HG03097 (cell line): ENCODE data around the gene HILPDA.
"Not testable (repeated sequence)": the region's sequence is repeated elsewhere in the genome, so short reads cannot be mapped to it uniquely, and the experiment has no call there.

Source experiments
- ATAC-seq: cut with Tn5 transposase; IDR thresholded peaks from one replicate; pipeline ENCODE4 v1.9.1; 2021; ENCODE audit not compliant: unreplicated experiment, low FRiP score

HILPDA gene

DNA sequence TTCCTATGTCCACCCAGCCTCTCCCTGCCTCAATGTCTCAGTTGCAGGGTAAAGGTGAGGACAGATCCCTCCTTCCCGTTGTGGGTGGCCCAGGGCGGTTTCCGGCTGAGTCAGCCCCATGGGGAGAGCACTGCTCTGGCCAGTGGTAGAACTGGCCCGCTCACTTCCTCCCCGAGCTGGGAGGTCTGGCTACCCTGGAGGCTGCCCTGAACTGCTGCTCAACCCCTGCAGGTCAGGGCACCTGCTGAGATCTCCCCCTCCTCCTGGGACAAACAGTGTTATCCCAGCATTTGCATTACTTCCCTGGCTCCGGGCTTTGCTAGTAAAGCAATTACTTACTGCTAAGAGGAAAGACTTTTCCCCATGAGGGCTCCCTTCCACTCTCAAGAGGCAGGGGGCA lies 24.5 kb upstream of the HILPDA start:
- ATAC-seq = no peak

DNA sequence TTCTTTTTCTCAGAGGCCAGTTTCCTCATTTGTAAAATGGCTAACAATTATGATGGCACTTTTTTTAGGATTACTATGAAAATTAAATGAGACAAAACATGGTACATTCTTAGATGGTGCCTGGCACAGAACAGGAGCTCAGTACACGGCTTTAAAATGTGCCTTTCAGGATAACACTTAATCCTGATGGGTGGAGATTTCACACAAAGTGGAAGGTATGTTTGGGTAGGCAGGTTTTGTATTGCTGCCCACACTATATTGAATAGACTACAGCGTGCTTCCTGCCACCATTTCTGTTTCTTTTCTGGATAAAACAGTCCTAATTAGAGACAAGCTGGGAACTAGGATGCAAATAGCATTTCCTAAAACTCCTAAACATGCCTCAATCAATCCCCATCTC lies 23.9 kb upstream of the HILPDA start:
- no peak for ATAC-seq

DNA sequence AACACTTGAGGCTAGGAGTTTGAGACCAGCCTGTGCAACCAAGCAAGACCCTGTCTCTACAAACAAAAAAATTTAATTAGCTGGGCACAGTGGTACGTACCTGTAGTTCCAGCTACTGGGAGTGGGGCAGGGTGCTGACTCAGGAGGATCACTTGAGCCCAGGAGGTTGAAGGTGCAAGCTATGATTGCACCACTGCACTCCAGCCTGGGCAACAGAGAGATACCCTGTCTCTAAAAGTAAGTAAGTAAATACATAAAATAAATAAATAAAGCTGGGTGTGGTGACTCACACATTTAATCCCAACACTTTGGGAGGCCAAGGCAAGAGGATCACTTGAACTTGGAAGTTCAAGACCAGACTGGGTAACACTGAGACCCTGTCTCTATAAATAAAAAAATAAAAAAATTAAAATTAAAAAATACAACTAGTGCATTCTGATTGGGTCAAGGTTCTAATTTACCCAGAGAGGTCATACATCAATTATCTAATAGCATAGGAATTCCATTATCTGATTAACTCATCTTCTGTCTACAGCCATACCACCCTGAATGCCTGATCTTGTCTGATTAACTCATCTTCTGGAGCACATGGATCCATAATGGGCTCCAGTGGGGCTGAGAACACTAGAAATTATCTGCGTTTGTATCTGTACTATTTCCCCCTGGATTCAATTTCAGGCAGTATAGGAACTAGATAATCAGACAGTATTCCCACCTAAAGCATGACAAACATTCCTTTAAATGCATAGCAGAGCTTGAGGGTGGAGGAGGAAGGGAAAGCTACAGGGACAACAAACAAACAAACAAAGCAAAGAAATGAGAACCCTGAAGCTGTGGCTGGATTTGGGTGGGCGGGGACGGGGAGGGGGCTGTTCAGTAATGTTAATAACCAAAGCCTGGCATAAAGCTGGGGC lies 21.0 kb upstream of the HILPDA start:
- no peak for ATAC-seq

DNA sequence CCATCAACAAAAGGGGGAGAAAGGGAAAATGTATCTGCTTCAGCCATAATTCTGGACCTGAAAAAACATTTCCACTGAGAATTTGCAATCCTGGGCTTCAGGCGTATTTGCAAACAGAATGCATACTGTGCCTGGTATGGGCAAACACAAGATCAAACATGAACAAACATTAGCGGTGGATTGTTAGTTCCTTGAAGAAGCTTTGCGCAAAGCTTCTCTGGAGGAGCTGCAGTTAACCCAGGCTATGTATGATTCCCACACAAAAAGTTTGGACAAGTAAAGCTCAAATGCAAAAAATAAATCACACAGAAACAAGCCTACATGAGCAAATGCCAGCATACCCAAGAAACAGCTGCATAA lies 20.4 kb upstream of the HILPDA start:
- no peak for ATAC-seq

DNA sequence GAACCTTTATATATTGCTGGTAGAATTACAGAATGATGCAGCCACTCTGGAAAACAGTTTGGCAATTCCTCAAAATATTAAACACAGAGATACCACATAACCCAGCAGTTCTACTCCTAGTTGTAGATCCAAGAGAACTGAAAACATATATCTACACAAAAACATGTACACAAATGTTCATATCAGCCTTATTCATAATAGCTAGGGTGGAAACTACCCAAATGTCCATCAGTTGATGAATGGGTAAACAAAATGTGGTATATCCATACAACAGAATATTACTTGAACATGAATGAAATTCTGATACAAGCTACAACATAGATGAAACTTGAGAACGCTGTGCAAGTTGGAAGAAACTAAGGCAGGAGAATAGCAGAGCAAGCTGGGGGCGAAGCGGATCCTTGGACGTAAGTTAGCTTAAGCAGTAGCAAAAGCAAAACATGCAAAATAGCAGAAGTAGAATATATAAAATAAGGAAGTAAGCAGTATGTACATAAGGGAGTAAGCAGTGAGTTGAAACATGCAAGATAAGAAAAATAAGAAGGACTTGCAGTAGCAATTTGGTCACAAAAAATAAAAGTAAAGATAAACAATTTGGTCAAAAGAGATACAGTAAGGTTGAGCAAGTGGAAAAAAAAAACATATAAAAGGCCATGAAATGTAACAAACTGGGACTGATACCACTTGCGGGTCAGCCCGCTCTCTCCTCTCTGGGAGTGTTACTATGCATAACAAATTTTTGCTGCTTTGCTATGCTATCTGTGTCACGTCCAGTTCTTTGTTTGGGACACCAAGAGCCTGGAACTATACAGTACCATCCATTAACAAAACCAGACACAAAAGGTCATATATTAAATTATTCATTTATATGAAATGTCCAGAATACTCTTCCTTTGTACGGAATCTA lies 18.0 kb upstream of the HILPDA start:
- ATAC-seq = no peak

DNA sequence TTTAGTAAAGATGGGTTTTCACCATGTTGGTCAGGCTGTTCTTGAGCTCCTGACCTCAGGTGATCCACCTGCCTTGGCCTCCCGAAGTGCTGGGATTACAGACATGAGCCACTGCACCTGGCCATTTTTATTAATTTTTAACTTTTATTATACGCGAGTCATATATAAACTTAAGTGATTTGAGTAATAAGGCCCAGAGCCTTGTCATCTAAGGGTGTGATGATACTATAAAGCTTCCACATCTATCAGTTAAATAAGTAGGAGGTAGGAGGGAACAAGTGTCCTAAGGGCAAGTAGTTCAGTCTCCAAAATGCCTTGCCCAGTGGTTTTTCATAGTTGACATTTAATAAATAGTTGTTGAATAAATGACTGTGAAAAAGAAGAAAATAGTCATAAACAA lies 13.3 kb upstream of the HILPDA start:
- no peak for ATAC-seq

DNA sequence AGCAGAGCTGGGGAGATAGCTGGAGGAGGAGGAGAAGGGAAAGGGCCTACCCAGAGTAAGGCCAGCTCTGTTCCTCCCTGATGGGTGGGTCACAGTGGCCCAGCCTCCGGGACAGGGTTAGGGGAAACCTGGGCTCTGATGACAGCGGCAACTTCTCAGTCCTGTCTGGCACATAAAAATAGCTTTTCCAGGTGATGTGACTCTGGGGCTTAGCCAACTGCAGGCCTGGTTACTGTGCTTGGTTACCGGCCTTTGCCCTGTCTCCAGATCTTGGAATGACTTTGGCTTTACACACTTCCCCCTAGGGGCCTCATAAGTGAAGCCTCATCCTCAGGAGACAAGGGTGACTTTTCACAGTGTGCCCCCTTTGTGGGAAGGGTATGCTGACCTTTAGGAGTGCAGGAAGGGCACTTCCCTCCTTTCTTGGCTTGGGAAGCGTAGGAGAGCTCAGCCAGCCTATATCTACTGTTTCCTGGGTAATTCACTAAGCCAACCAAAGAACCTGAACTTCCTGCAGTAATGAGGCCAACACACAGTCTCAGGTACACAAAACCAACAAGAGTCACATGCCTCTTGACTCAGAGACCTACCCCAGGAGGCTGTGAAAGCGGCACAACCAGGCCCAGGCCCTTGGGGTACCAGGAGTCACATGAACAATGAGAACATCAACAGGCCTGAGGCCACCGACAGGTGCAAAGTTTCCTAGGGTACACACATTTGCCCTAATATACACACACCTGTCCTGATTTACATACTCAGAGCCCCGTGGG lies 11.7 kb upstream of the HILPDA start:
- ATAC-seq = no peak

DNA sequence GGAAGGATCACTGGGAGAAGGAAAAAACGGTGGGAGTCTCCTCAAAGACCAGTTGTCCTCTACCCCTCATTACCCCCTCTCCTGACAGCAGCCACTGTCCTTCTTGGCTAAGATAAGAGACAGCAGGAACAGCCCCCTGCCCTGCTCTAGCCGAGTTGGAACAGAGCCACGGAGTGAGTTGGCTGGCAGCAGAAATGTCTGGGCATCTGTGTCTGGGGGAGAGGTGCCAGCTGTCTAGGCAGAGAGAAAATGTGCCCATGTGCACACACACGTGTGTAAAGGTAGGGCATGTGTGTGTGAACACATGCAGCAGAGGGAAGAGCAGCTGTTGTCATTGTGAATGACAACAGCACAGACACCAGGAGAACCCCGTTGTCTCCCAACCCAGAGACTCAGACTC lies 9.4 kb upstream of the HILPDA start:
- no peak for ATAC-seq

DNA sequence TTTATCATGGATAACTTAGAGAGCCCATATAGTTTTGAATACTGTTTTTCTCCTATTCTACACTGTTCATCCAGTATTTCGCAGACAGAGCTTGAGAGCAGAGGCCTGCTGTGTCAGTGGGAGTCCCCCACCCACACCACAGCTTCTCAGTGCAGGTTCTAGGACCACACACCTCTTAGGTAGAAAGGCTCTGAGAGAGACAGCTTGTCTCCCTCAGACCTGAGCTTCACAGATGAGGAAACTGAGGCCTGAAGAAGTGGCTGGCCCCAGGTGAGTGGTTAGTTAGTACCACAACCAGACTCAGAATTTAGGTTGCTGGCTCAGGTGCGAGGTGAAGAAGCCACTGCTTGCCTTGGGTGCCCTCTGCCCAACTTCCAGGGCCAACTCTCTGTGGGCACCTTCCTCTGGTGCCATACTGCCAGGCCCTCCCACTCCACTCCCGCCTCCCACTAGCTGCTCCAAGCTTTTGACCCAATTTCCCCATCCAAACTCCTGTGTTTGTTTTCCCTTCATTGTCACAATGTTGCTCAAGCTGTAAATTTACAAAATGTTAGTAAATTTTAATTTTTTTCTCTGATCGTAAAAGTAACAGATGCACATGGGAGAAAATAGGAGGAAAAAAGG lies 7.6 kb upstream of the HILPDA start:
- no peak for ATAC-seq

DNA sequence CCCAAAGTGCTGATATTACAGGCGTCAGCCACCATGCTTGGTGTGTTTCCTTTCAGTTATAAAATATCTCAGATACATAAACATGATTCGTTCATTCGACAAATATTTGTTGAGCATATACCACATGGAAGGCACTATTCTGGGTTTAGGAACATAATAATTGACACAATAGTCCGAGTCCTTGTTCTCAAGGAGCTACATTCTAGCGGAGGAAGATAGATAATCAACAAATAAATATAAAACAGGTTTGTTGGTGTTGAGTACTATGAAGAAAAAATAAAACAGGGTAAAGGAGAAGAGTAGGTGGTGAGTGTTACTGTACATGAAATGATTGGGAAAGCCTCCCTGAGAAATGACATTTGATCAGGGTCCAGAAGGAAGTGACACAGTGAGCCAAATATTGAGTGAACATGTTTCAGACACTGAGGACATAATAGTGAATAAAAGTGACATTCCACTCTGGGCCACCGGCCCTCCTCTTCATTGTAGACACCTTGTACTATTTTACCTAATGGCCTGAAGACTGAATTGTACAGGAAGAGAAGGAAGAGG lies 6.9 kb upstream of the HILPDA start:
- no peak for ATAC-seq

DNA sequence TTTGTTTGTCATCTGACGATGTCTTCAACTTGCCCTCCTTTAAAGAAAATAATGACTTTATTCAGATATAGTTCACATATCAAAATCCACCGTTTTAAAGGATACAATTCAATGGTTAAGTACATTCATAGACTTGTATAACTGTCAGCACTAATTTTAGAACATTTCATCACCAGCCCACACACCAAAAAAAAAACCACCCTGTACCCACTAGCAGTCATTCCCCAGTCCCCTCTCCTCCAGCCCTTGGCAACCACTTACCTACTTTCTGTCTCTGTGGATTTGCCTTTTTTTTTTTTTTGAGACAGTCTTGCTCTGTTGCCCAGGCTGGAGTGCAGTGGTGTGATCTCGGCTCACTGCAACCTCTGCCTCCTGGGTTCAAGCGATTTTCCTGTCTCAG lies 5.3 kb upstream of the HILPDA start:
- ATAC-seq = no peak

DNA sequence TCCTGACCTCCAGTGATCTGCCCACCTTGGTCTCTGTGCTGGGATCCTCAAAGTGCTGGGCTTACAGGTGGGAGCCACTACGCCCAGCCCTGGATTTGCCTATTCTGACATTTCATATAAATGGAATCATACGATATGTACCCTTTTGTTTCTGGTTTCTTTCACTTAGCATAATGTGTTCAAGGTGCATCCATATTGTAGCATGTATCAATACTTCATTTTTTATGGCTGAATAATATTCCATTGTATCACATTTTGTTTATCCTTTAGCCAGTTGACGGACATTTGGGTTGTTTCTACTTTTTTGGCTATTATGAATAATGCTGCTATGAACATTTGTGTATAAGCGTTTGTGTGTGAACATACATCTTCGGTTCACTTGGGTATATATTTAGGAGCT lies 4.8 kb upstream of the HILPDA start:
- no peak for ATAC-seq

DNA sequence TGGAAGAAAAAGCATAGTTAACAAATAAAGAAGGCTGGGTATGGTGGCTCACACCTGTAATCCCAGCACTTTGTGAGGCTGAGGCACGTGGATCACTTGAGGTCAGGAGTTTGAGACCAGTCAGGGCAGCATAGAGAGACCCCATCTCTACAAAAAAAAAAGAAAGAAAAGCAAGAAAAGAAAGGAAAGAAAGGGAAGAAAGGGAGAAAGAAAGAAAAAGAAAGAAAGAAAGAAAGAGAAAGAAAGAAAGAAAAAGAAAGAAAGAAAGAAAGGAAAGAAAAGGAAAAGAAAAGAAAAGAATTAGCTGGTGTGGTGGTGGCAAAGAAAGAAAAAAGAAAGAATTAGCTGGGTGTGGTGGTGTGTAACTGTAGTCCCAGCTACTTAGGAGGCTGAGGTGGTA lies 3.1 kb upstream of the HILPDA start:
- ATAC-seq = no peak

DNA sequence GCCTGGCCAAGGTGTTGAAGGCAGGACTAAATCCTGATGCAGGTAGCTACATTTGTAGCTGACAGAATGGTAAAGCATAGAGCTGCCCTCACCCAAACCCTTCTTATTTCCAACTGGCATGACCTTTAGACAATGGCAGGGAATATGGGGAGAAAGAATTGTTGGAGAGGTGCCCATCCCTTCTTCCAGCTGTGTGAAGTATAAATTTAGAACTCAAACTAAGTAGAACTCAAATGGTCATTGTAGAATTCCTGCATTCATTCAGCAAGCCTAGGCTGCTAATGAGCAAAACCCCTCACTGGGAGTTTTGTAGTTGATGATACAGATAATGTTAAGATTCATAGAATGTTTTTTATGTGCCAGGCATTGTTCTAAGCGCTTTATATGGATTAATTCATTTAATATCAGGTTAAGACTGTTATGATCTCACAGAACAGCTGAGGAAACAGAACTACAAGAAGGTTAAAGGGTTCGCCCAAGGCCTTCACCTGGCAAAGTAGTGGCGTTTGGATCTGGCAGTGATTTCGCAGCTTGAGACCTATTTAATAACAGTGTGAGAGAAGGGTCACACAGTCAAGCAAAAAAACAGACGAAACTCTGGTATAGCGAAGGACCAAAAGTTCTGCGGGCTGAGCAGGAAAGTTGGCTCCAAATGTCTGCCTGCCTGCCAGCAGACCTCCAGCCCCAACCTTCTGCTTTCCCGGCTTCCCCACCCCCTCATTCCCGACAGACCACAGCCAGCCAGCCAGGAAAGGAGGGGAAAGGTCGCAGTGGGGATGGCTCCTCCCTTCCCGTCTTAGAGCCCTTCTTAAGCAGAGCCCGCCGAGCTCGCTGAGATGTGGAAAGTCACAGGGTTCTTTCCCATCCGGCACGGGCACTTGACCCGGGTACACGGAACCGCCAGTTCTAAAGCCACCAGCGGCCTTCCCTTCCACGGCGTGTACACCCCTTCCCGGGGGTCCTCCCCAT lies 1.6 kb upstream of the HILPDA start:
- no peak for ATAC-seq

DNA sequence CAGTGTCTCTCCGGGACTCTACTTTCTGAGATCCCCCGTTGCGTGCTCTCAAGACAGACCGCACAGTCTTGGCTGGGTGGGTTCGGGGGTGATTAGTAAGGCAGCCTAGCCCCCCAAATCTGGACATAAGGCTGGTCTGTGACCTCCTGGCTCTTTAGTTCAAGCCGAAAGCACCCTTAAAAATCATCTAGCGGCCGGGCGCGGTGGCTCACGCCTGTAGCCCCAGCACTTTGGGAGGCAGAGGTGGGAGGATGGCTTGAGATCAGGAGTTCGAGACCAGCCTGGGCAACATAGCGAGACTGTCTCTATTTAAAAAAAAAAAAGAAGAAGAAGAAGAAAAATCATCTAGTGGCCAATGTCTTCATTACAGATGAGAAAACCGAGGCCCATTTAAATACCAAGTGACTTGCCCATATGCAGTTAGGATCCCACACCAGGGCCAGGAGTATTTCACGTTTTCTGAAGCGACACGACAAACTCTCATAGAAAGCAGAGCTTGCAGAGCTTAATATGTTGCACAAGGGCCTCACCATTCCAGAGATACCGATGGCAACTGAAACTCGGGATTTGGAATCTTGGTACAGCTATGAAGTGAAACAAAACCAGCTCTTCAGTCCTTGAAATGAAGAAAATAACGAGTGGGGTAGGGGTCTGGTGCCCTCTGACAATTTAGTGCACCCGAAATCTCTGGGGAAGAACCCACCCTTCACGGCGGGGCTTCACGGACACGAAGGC lies 703 bp upstream of the HILPDA start:
- no peak for ATAC-seq

DNA sequence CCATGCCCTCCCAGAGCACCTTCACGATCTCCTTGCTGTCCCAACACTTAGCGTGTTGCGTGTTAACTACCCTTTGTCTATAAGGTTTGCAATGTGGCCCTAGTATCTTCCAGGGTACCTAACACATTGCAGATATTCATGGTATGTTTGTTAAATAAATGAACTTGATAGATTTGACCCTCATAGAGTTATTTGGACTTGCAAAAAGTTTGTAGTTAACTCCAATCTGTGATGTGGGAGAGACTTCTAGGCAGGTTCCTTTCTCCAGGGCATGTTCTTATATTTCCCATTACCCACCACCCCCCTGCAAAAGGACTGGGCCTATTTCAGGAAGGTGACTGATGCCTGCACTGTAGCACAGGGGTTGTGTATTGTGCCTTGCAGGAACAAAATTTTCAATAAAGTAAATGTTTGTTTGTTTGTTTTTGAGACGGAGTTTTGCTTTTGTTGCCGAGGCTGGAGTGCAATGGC lies 612 bp downstream of the HILPDA start:
- ATAC-seq = no peak

DNA sequence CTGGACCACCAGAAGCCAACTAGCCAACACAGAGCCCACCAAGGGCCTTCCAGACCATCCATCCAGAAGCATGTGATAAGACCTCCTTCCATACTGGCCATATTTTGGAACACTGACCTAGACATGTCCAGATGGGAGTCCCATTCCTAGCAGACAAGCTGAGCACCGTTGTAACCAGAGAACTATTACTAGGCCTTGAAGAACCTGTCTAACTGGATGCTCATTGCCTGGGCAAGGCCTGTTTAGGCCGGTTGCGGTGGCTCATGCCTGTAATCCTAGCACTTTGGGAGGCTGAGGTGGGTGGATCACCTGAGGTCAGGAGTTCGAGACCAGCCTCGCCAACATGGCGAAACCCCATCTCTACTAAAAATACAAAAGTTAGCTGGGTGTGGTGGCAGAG lies 1.7 kb downstream of the HILPDA start:
- not testable (repeated sequence) for ATAC-seq

DNA sequence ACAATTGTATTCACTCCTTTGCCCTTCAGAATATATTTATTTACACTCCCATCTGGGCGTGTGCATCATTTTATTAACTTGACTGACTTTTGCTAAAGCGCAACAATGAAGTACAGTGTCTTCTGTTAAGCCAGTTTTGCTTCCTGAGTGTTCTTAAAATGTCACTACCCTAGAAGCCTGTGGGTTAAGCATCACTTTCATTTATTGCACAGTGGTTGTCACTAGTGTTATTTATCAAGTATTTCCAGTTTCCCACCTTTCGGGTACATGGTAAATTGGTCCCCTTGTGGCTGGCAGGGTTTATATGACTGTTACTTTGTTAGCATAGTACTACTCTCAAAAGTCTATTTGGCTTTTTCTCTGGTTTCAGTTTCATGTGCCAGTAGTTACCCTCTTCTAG lies 3.3 kb downstream of the HILPDA start:
- peak; percentile 21 for ATAC-seq
